T-helper 22 cell (primary cell): Measurements from ENCODE around the gene NPNT.

ENCODE experiments used
- DNase-seq: peaks from one replicate; pipeline ENCODE4 v3.0.0-alpha.2; 2020; ENCODE audit warnings: low read depth

NPNT gene

DNA sequence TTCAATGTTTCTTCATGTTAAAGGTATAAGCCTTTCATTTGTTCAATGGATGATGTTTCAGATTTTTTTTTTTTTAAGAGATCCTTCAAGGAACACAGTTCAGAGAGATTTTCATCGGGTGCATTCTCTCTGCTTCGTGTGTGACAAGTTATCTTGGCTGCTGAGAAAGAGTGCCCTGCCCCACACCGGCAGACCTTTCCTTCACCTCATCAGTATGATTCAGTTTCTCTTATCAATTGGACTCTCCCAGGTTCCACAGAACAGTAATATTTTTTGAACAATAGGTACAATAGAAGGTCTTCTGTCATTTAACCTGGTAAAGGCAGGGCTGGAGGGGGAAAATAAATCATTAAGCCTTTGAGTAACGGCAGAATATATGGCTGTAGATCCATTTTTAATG is 75.8 kb downstream of the NPNT start:
- DNase-seq, result no peak

DNA sequence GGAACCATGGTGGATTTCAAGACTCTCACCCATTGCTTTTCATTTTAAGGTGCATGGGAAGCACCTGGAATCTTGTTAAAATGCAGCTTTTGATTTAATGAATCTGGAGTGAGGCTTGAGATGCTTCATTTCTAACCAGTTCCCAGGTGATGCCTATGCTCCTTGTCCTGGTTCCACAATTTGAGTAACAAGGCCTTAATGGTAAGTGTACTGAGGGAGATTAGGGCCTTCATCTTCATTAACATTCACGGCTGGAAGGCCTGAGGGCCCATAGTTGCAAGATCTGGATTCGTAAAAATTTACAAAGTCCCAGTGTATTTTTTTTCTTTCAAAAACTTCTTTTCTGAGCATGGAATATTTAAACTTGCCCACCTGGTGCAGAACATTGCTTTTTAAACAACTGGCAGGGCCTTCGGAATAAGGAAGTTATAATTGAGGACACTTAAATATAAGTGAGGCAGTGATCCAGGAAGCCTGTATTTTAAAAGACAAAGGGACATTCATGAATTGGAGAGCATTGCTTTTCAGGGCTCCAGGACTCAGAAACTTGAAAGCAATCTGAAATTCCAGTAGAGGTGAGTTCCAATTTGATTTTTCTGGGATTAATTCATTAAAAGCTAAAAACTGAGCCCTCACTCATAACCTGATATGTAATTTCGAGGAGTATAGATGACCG is 77.8 kb downstream of the NPNT start:
- DNase-seq, result no peak

DNA sequence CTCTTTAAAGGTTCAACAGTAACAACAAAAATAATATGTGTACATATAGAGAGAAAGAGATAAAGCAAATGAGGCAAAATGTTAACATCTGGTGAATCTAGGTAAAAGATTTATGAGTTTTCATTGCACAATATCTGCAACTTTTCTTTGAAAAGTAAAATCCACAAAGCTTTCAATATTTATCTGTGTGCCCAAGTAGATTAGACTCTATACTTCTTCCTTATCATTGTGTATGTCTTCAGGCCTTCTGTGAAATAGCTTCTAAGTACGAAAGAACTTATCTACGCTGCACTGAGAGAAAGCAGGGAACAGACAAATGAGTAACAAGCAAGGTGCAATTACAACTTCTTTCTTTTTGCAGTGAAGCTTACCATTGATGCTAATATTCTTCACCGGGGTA is 81.6 kb downstream of the NPNT start:
- DNase-seq, result no peak

DNA sequence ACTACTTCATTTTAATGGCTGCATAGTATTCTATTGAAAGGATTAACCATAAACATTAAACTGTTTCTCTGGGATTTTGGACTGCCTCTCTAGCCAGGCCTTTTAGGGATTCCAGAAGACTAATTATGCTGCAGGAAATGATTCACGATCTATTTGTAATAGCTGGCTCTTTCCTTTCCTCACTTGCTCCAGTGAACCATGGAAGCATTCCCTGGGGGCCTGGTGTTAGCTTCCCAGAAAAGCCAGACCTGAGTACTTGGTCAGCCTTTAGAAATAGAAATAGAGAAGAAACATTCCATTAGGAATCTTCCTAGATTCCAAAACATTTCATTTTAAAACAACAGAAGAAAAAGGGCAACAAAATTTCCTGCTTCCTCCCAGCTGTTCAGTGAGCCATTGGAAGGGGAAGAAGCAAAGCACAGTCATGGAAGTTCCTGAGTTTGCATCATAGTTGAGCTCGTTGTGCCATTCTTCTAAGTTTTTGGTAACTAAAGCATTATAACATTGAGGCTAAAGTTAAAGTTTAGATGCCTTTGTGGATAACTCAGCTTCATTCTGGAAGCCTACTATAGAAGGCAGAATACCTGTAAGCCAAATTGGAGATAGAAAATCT is 83.5 kb downstream of the NPNT start:
- DNase-seq, result no peak

DNA sequence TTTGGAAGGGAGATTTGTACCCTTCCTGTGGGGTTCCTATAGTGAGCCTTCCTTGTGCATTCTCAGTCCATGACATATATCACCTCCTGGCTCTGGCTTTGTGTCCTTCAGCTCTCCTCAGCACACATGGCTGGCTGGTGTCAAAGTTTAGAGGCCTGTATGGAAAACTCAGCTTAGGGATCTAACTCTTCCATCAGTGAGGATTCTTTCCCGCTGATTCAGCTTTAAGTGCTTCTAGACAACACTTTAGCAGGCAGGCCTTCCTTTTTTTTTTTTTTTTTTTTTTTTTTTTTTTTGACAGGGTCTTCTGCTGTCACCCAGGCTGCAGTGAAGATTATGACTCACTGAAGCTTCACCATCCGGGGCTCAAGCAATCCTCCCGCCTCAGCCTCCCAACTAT is 84.2 kb downstream of the NPNT start:
- DNase-seq, result no peak

DNA sequence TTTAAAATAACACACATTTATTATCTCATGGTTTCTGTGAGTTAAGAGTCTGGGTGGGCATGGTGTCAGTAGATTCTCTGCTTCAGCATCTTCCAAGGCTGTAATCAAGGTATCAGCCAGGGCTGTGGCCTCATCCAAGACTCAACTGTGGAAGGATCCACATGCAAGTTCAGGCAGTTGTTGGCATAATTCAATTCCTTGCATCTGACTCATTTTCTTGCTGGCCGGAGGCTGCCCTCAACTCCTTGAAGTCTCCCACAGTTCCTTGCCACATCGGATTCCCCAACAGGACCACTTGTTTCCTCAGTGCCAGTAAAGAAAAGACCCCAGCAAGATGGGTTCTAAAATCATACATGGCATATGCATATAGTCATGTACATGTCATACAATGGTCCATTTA is 93.4 kb downstream of the NPNT start:
- no peak for DNase-seq

DNA sequence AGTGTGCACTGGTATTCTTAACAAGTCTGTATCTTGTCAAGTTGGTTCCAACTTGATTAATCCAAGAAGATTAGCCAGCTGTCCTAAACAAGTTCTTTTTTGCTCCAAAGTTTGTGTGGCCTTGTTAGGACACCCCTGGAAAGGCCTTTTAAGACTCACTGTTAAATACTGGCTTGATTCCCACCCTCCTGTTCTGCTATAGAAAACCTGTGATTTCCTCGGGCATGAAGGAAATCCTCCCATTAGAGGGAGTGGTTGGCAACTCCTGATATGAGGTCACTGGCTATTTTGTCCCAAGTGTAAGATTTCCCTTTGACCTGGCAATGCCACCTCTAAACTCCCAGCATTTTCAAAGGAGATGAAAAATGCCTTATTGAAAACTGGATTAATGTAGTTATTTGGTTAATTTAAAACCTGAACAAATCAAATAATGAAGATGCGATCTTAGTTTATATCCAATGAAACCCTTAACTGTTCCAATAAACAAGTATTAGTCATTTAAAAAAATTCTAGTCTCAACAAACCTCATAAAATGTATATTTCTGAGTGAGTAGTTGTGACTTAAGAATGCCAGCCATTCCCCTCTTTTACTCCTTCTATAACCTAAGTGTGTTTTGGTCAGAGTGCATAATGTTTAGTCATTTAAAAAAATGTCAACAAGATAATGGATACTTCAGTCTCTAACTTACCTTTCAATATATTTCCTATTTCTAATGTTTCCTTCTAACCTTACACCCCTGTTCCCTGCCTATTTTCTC is 94.4 kb downstream of the NPNT start:
- DNase-seq, result no peak

DNA sequence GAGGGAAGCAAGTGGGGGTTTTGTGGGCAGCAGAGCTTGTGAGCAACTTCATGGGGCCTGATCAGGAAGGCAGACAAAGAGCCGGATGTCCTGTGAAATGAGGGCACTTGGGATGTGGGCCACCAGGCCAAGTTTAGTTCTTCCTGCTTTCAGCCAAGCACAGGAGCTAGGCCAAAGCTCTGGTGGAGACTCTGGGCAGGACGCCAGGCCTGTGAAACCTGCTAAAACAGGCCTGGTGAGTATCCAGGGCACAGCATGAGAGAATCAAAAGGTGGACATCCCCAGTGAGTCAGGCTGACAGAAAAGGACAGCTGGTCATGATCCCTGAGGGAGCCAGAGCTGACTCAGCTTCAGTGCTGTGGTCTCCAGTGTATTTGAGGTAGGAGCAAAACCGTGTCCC is 95.7 kb downstream of the NPNT start:
- no peak for DNase-seq

DNA sequence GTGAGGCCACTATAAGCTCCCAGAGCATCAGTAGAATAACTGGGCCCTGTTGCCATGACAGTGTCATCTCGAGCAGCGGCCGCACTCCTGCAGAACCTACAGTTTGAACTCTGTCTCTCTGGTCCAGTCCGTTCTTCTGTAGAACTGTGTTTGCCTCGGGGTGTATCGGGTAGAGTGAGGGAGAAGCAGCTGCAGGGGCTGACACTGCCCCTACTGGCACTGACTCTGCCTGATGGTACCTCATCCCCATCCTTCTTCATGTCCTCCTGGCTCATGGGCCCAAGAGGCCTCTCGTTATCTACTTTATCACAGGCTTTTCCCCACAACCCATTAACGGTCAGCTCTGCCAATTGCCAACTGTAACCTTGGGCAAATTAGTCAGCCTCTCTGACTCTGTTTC is 96.5 kb downstream of the NPNT start:
- DNase-seq, result no peak

DNA sequence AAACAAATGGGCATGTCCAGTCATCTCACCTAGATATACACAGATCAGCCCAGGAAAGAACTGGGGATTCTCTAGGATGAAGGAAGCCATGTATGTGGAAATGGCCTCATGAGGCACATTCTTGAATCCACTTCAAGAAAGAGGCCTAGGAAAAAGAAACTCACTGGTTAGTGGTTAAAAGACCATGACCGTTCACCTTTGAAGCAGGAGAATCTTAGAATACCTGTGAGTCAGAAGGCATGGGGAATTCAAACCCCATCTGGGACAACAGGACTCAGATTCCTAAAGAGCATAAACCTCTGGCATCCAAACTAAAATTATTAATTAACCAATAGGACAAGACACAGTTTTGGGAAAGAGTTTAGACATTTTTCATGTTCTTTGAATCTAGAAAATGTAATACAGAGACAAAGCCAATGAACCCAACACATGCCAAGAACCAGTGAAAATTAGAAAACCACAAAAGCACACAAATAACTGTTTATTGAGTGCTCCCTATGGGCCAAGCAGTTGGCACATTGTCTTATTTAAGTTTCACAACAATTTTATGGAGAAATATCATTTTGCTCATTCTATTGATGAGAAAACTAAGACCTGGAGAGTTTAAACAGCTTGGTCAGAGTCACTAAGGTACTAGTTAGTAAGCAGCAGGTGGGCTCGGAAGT is 97.5 kb downstream of the NPNT start:
- DNase-seq, result no peak

DNA sequence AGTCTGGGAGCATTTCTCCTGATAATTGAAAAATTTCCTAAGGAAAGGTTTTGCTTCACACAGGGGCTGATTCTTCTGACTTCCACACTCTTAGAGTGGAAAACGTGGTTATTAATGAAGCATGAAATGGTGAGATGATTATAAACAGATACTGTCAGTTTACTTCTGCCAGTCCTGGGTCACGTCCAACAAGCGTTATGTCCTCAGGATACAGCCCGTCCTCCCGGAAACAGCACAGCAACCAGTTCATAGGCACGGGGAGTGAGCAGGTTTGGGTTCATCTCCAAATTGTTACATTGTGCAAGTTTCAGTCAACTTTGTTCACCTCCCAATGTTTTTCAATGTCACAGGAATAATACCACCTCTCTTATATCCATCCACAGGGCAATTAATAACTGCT is 98.8 kb downstream of the NPNT start:
- DNase-seq, result no peak

DNA sequence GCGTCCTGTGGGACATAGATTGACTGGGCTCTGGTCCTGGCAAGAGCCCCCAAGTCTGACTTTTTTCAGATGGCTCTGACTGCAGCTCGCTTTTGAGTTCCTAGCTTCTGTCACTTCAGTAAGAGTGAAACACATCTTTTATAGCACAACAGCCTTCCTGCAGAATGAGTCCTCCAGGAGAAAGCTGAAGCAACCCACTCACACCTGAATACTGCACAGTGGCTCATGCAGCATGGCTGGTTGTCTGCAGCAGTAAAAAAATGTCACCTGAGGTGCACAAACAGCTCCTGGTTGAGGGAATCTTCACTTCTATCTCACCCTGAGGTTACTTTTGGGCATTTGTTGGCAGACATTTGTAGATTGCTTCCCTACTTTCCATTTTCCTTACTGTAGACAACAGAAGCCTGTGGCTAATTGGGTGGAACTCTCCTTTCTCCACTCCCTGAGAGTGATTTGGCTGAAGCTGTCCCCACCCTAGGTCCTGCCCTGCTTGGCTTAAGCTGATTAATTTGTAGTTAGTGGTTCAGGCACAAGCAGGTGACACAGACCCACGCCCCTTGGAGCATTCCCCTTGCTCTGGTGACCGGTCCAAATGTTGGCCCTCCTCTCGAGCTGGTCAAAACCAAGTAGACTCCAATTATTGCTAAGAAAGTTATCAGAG is 99.7 kb downstream of the NPNT start:
- no peak for DNase-seq

DNA sequence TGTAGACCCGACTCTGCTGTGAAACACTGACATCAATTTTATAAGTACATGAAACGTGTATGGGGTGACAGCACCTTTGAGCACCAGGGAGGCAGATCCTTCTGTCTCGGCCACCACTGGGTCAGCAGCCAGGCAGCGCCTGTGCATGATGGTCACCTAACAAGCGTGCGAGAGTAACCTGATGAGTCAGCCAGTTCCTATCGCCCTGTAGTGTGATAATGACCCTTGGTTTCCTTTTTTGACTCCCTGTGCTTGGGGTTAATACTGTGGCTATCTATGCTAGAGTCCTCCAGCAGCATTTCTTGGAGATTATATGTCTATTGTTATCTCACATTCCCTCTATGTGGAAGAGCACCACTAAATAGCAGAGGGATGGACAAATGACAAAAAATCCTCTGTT is 101.6 kb downstream of the NPNT start:
- DNase-seq, result no peak

DNA sequence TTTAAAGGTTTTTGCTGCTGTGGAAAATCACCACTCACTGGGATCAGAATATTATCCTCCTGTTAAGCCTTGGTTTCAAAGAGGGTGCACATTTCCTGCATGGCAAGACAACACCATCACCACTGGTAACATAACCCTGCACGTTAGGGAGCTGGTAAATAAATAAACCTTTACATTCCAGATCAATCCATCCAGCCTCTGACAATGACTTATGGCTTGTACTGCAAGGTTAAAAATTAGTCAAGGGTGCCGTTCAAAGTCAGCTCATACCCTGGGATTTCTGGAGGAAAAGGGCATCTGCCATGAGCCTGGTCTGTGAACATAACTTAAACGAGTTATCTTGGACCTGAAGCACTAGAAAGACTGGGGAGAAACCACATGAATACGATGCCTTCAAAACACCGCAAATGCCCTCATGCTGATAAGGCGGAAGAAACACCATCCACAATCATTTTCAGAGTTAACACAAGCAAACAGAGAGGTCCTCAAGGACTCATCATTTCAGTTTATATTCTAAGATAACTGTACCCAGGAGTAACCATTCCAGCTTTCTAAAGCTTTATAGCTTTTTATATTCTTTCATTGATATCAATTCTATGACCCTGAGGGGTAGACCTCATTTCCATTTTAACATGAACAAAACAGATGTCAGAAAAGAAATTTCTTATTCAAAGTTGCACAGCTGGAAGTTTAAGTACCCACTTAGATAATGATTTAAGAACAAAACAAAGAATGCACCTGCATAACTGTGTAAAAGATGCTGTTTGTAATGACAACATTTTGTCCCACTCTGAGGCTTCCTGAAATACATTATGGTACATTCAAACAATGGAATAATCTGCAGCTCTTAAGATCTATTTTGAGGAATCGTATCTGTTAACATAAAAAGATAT is 103.1 kb downstream of the NPNT start:
- DNase-seq, result no peak

DNA sequence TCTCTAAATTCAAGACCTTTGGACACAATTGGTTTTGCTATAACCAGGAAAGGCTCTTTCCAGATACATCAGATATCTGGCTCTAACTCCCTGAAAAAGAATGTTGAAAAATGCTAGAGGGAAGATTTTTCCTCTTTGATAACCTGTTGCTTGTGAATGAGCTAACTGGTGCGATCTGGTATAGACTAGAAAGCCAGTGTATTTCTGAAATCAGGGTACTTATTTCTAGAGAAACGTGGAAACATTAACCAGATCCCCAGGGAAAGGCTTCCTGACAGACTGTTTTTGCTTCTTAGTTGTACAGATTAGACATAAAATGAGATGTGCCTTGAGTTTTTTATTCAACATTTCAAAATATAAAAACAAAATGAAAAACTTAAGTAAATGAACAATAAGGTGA is 107.7 kb downstream of the NPNT start:
- no peak for DNase-seq

DNA sequence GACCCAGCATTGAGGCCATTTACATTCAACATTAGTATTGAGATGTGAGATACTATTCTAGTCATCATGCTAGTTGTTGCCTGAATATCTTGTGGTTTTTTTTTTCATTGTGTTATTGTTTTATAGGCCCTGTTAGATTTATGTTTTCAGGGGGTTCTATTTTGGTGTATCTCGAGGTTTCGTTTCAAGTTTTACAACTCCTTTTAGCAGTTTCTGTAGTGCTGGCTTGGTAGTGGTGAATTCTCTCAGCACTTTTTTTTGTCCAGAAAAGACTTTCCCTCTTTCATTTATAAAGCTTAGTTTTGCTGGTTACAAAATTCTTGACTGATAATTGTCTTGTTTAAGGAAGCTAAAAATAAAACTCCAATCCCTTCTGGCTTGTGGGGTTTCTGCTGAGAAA is 115.5 kb downstream of the NPNT start:
- no peak for DNase-seq

DNA sequence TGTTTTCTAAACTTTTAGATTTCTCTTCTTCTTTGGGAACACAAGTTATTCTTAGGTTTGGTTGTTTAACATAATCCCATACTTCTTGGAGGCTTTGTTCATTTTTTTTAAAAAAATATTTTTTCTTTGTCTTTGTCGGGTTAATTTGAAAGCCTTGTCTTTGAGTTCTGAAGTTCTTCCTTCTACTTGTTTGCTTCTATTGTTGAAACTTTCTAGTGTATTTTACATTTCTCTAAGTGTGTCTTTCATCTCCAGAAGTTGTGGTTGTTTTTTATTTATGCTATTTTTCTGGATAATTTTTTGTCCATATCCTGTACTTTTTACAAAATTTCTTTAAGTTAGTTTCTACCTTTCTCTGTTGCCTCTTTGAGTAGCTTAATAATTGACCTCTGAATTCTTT is 116.1 kb downstream of the NPNT start:
- no peak for DNase-seq

DNA sequence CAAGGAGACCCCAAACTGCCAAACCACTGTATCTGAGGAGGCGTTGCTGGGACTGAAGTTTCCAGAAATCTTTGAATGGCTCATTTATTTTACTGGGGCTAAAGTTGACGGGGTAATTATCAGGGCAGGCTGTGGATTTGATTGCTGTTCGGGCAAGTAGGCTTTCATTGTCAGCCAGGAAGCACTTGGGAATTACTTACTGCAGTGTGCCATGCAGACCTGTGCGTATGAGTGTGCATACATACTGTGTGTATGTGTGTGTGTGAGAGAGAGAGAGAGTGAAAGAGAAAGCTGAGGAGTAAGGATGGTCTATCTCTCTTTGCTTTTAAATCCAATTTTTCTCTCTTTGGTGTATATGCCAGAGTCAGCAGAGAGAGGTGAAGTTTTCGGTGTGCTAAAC is 122.7 kb downstream of the NPNT start:
- no peak for DNase-seq

DNA sequence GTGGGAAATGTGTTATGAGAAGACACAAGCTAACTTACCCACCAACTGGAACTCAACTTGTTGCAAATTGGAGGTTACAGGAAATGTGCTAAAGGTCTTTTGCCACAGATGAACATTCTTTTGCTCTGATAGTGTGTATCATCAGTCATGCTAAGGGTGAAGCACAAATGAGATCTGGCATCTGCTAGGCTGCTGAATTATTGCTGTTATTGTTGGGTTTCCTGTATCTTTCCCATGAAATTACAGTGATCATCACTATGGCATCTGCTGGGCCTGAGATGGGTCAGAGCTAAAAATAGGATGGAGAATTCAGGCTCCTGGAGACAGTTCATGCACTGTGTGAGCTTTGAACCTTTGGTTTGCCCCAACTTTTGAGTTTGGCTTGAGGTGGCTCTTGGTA is 124.5 kb downstream of the NPNT start:
- DNase-seq, result no peak
